Parathyroid adenoma (tissue), 2 donors: ENCODE measurements around the gene DISP2.

Experiments
- H2AFZ ChIP-seq: fragments of 300-600 bp; sonication (generic); one replicate; pipeline ENCODE4 v1.7.0; 2017; ENCODE audit warnings: antibody characterized with exemption, mild to moderate bottlenecking
- H3K27ac ChIP-seq: fragments of 300-600 bp; sonication (generic); one replicate; pipeline ENCODE4 v1.7.0; 2017
- H3K27me3 ChIP-seq: fragments of 300-600 bp; sonication (generic); one replicate; pipeline ENCODE4 v1.7.0; 2017; ENCODE audit warnings: low read length; ENCODE audit not compliant: control insufficient read depth, insufficient read depth
- H3K36me3 ChIP-seq: fragments of 300-600 bp; sonication (generic); one replicate; pipeline ENCODE4 v1.7.0; 2017; ENCODE audit warnings: low read length; ENCODE audit not compliant: control insufficient read depth, insufficient read depth
- H3K4me1 ChIP-seq: fragments of 300-600 bp; sonication (generic); one replicate; pipeline ENCODE4 v1.7.0; 2017; ENCODE audit warnings: control low read depth
- H3K4me2 ChIP-seq: fragments of 300-600 bp; sonication (generic); one replicate; pipeline ENCODE4 v1.7.0; 2017; ENCODE audit warnings: low read length
- H3K4me3 ChIP-seq: fragments of 300-600 bp; sonication (generic); one replicate; pipeline ENCODE4 v1.7.0; 2017; ENCODE audit warnings: low read depth, low read length
- H3K79me2 ChIP-seq: fragments of 300-600 bp; sonication (generic); one replicate; pipeline ENCODE4 v1.7.0; 2017; ENCODE audit warnings: control low read depth
- H3K9ac ChIP-seq: fragments of 300-600 bp; sonication (generic); one replicate; pipeline ENCODE4 v1.7.0; 2017; ENCODE audit warnings: mild to moderate bottlenecking
- H3K9me3 ChIP-seq: fragments of 300-600 bp; sonication (generic); one replicate; pipeline ENCODE4 v1.7.0; 2017; ENCODE audit warnings: low read length; ENCODE audit not compliant: control insufficient read depth
- TF ChIP-seq, protein P1 (sequence below): fragments of 300-600 bp; sonication (generic); IDR thresholded peaks from one replicate; pipeline ENCODE4 v1.7.0; 2017; ENCODE audit warnings: antibody characterized with exemption, mild to moderate bottlenecking
- donor health status: primary hyperparathyroidism.

The DISP2 gene

GRCh38 chr15:40323239-40323952, 34.6 kb upstream of the DISP2 start, which contains the start of gene INAFM2:
TSS of gene INAFM2 (plus strand) at chr15:40323692. CDS start at chr15:40324056, 364 bp downstream.
- no peaks in the 10 kb centered on the region for H3K27me3 ChIP-seq
- peak within 1 kb of the TSS; percentile 69 for H2AFZ ChIP-seq
- H3K4me1 ChIP-seq: peaks cover 3% of the 10 kb centered on the region
- peak within 1 kb of the TSS; percentile 51 for H3K4me3 ChIP-seq
- H3K79me2 ChIP-seq: no peaks in the 10 kb centered on the region
- H3K9me3 ChIP-seq: no peaks in the 10 kb centered on the region
- H3K9ac ChIP-seq: no peak within 1 kb of the TSS
- H3K4me2 ChIP-seq: peak within 1 kb of the TSS; percentile 78
- TF ChIP-seq, protein P1, sequence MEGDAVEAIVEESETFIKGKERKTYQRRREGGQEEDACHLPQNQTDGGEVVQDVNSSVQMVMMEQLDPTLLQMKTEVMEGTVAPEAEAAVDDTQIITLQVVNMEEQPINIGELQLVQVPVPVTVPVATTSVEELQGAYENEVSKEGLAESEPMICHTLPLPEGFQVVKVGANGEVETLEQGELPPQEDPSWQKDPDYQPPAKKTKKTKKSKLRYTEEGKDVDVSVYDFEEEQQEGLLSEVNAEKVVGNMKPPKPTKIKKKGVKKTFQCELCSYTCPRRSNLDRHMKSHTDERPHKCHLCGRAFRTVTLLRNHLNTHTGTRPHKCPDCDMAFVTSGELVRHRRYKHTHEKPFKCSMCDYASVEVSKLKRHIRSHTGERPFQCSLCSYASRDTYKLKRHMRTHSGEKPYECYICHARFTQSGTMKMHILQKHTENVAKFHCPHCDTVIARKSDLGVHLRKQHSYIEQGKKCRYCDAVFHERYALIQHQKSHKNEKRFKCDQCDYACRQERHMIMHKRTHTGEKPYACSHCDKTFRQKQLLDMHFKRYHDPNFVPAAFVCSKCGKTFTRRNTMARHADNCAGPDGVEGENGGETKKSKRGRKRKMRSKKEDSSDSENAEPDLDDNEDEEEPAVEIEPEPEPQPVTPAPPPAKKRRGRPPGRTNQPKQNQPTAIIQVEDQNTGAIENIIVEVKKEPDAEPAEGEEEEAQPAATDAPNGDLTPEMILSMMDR: peak; percentile 62
- H3K36me3 ChIP-seq: no peaks in the 10 kb centered on the region
- H3K27ac ChIP-seq: no peak within 1 kb of the TSS

- TF ChIP-seq, protein P1: no peak
- H3K79me2 ChIP-seq: no peaks in the 10 kb centered on the region
- H2AFZ ChIP-seq: peak overlapping the region; percentile 50
- H3K27me3 ChIP-seq: no peaks in the 10 kb centered on the region
- no peak overlapping the region for H3K9ac ChIP-seq
- peaks cover 3% of the 10 kb centered on the region for H3K4me1 ChIP-seq
- peak overlapping the region; percentile 78 for H3K4me2 ChIP-seq
- H3K27ac ChIP-seq: no peak overlapping the region
- peak overlapping the region; percentile 51 for H3K4me3 ChIP-seq
- H3K36me3 ChIP-seq: no peaks in the 10 kb centered on the region
- no peaks in the 10 kb centered on the region for H3K9me3 ChIP-seq
Measured at GRCh38 chr15:40323953-40324937, 33.8 kb upstream of the DISP2 start.

DNA sequence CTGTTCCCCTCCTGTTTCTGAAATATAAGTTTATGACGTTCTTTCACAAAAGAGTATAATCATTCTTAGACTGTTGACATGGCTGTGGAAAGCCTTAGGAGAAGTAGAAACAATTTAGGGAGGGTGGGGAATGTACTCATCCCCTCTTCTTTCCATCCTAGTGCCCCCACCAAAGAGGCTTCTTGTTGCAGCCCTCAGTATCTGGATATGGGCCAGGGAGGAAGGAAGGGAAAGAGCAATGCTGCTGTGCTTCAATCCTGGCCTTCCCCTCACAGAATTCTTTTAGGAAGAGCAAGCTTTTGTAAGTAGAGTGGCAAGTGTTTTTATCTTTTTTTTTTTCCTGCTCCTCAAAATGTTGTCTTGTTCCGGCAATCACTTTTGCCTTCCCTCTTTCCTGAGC, 32.8 kb upstream of the DISP2 start:
- Histone ChIP-seq H3K36me3 (no peaks in the 10 kb centered on the region), H3K79me2 (no peaks in the 10 kb centered on the region), H3K4me1 (peaks cover 3% of the 10 kb centered on the region), H3K27me3 (no peaks in the 10 kb centered on the region), H3K27ac (no peak overlapping the region), H3K9ac (no peak overlapping the region), H3K4me2 (peak overlapping the region; percentile 78), H3K9me3 (no peaks in the 10 kb centered on the region), H3K4me3 (no peak overlapping the region), H2AFZ (no peak overlapping the region)
- TF ChIP-seq, protein P1: no peak

DNA sequence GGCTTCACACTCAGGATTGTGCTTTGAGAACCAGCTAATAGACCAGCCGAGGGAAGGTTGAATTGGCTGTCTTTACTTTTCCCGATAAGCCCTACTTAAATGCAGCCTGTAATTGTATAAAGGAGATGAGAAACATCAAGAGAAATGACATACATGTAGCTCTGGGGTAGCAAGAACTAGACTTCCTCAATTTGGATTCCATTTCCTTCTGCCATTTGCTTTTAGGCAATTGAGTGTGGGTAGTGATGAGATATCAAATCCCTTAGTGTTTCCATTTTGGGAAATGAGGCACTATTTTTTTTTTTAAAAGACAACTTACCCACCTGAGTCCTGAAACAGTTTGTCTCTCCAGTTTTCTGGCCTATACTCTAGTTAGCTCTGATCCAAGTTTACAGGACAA, 32.3 kb upstream of the DISP2 start:
- TF ChIP-seq, protein P1: no peak
- Histone ChIP-seq H3K9me3 (no peaks in the 10 kb centered on the region), H3K4me3 (no peak overlapping the region), H3K27me3 (no peaks in the 10 kb centered on the region), H2AFZ (no peak overlapping the region), H3K79me2 (no peaks in the 10 kb centered on the region), H3K4me1 (peaks cover 3% of the 10 kb centered on the region), H3K4me2 (peak overlapping the region; percentile 6), H3K36me3 (no peaks in the 10 kb centered on the region), H3K27ac (no peak overlapping the region), H3K9ac (no peak overlapping the region)
